Suprapubic skin (tissue), 4 donors: ENCODE measurements around the gene KCNAB2.

Experiments used
- CTCF ChIP-seq, 2 donors: fragments of 200-600 bp in 1 of 2; fragments of 450-650 bp in 1 of 2; sonication (generic) in 1 of 2; IDR thresholded peaks; one replicate each; pipeline ENCODE4 v1.5.1; 2016 to 2019; ENCODE audit warnings: antibody characterized with exemption in 2 of 2, mild to moderate bottlenecking in 1 of 2, moderate library complexity in 1 of 2
- EP300 ChIP-seq: sonication (generic); formaldehyde crosslinking; IDR thresholded peaks from one replicate; pipeline ENCODE4 v1.6.1; 2017; ENCODE audit warnings: antibody characterized with exemption
- POLR2A ChIP-seq, 2 donors: fragments of 450-650 bp; IDR thresholded peaks; one replicate each; pipeline ENCODE4 v1.6.1; 2017; ENCODE audit warnings: antibody characterized with exemption in 2 of 2, mild to moderate bottlenecking in 2 of 2, moderate library complexity in 2 of 2
- POLR2AphosphoS5 ChIP-seq, 3 donors: sonication (generic); formaldehyde crosslinking; IDR thresholded peaks; one replicate each; pipeline ENCODE4 v1.6.1; 2017; ENCODE audit warnings: antibody characterized with exemption in 3 of 3

GRCh38 chr1:6011161-6011945, 34.3 kb upstream of the KCNAB2 start:
- no peak for TF ChIP-seq CTCF (IDR thresholded peaks at IDR 0.05)
- no peak for TF ChIP-seq POLR2A (IDR thresholded peaks at IDR 0.05)
- TF ChIP-seq EP300, result no peak
- no peak for TF ChIP-seq POLR2AphosphoS5 (IDR thresholded peaks at IDR 0.05)
